Activated CD8-positive, alpha-beta memory T cell treated with anti-CD3 and anti-CD28 coated beads for 36 hours (primary cell): ENCODE data around the gene STMND1. TPM values are rescaled to one million over a fixed set of nuclear protein-coding genes. Genes with fewer than 3 reads are reported as not detected.

Source experiments
- CTCF ChIA-PET: fragments of 350-600 bp; sonication (Branson Sonifier 250); formaldehyde crosslinking; loops from one replicate; lab custom pipeline; 2021; ENCODE audit warnings: antibody characterized with exemption; lab: Charles Lee
- POLR2A ChIA-PET: fragments of 350-600 bp; sonication (Branson Sonifier 250); formaldehyde crosslinking; loops from one replicate; lab custom pipeline; 2021; ENCODE audit warnings: antibody characterized with exemption; lab: Charles Lee
- total RNA-seq, 2 experiments: library from RNA; stranded (reverse); gene quantifications; one replicate each; pipeline ENCODE4 v1.2.3, GENCODE V29; 2021

STMND1 gene
- total RNA-seq, 2 experiments from 2014 or later, result not detected

- ChIA-PET CTCF (no interaction called here), POLR2A (no interaction called here)
Observed at GRCh38 chr6:17096096-17096495, 5.8 kb upstream of the STMND1 start.

GRCh38 chr6:17096652-17097051, 5.2 kb upstream of the STMND1 start:
- ChIA-PET CTCF (no interaction called here), POLR2A (no interaction called here)

GRCh38 chr6:17097982-17098381, 3.9 kb upstream of the STMND1 start:
- CTCF ChIA-PET, result no interaction called here

GRCh38 chr6:17098538-17098937, 3.3 kb upstream of the STMND1 start:
- CTCF ChIA-PET, result no interaction called here
- POLR2A ChIA-PET, result no interaction called here

More at GRCh38 chr6:17097982-17098381, 3.9 kb upstream of the STMND1 start:
- POLR2A ChIA-PET, result no interaction called here

GRCh38 chr6:17099401-17100059, 2.3 kb upstream of the STMND1 start:
- CTCF ChIA-PET, result no interaction called here
- POLR2A ChIA-PET, result no interaction called here

GRCh38 chr6:17100806-17101205, 1.0 kb upstream of the STMND1 start:
- ChIA-PET POLR2A (no interaction called here), CTCF (no interaction called here)

GRCh38 chr6:17102258-17102870, 514 bp downstream of the STMND1 start:
- POLR2A ChIA-PET, result no interaction called here
- CTCF ChIA-PET, result no interaction called here

- POLR2A ChIA-PET, result no interaction called here
- CTCF ChIA-PET, result interaction anchor here (0.6 to 0.7 kb wide), 2 partner anchors 53 to 590 kb away, joined by 3 read pairs; no protein-coding TSS in a partner anchor
Observed at GRCh38 chr6:17103715-17104114, 1.9 kb downstream of the STMND1 start.

GRCh38 chr6:17107863-17108262, 6.0 kb downstream of the STMND1 start:
- CTCF ChIA-PET, result no interaction called here
- POLR2A ChIA-PET, result no interaction called here

GRCh38 chr6:17115251-17116116, 13.6 kb downstream of the STMND1 start:
- POLR2A ChIA-PET, result no interaction called here
- CTCF ChIA-PET, result no interaction called here

- CTCF ChIA-PET, result no interaction called here
- POLR2A ChIA-PET, result no interaction called here
Observed at GRCh38 chr6:17116117-17116440, 14.2 kb downstream of the STMND1 start.

GRCh38 chr6:17120019-17120418, 18.2 kb downstream of the STMND1 start:
- ChIA-PET POLR2A (no interaction called here), CTCF (no interaction called here)

- ChIA-PET POLR2A (no interaction called here), CTCF (interaction anchor here (0.6 kb wide), 1 partner anchor 131 kb away, joined by 4 read pairs; no protein-coding TSS in a partner anchor)
Observed at GRCh38 chr6:17125407-17125806, 23.6 kb downstream of the STMND1 start.

GRCh38 chr6:17130786-17131185, 28.9 kb downstream of the STMND1 start:
- POLR2A ChIA-PET, result no interaction called here
- CTCF ChIA-PET, result no interaction called here

- ChIA-PET POLR2A (no interaction called here), CTCF (no interaction called here)
Observed at GRCh38 chr6:17132967-17133366, 31.1 kb downstream of the STMND1 start.

GRCh38 chr6:17138033-17138432, 36.2 kb downstream of the STMND1 start:
- CTCF ChIA-PET, result no interaction called here
- POLR2A ChIA-PET, result no interaction called here

- POLR2A ChIA-PET, result no interaction called here
- CTCF ChIA-PET, result no interaction called here
Observed at GRCh38 chr6:17144016-17144415, 42.2 kb downstream of the STMND1 start.

GRCh38 chr6:17149571-17149970, 47.7 kb downstream of the STMND1 start:
- POLR2A ChIA-PET, result no interaction called here
- CTCF ChIA-PET, result no interaction called here

- ChIA-PET POLR2A (no interaction called here), CTCF (no interaction called here)
Observed at GRCh38 chr6:17150096-17150495, 48.2 kb downstream of the STMND1 start.

- CTCF ChIA-PET, result no interaction called here
- POLR2A ChIA-PET, result no interaction called here
Observed at GRCh38 chr6:17151888-17152287, 50.0 kb downstream of the STMND1 start.

- CTCF ChIA-PET, result no interaction called here
- POLR2A ChIA-PET, result no interaction called here
Observed at GRCh38 chr6:17152703-17153102, 50.9 kb downstream of the STMND1 start.
